ENCODE results near the gene EMP3.
"Not testable (repeated sequence)": the region's sequence is repeated elsewhere in the genome, so short reads cannot be mapped to it uniquely, and the experiment has no call there.

Gene EMP3

GRCh38 chr19:48325265-48325910 is at the start of gene EMP3:
TSS of gene EMP3 (plus strand) at chr19:48325552. CDS start at chr19:48326845, 1,293 bp downstream.
- peak; percentile 93 for DNase-seq (ENCODE audit: low spot score)
- peak within 1 kb of the TSS; percentile 75 to 94 for H3K27ac ChIP-seq
- TF ChIP-seq CTCF (IDR thresholded peaks at IDR 0.05), result no peak
- H3K4me3 ChIP-seq, result peak within 1 kb of the TSS; percentile 82

- H3K4me3 ChIP-seq, result no peak overlapping the region
- H3K27ac ChIP-seq, result no peak overlapping the region
- TF ChIP-seq CTCF (IDR thresholded peaks at IDR 0.05), result no peak
- DNase-seq (ENCODE audit: low spot score), result no peak
These were observed 45.6 kb upstream of the EMP3 start for GRCh38 chr19:48279747-48280146.

GRCh38 chr19:48283908-48284307 is 41.4 kb upstream of the EMP3 start:
- no peak for TF ChIP-seq CTCF (IDR thresholded peaks at IDR 0.05)
- DNase-seq (ENCODE audit: low spot score), result no peak
- H3K27ac ChIP-seq, result no peak overlapping the region
- no peak overlapping the region for H3K4me3 ChIP-seq

- H3K27ac ChIP-seq, result no peak overlapping the region
- no peak for TF ChIP-seq CTCF (IDR thresholded peaks at IDR 0.05)
- no peak overlapping the region for H3K4me3 ChIP-seq
- no peak for DNase-seq (ENCODE audit: low spot score)
These were observed 40.5 kb upstream of the EMP3 start for GRCh38 chr19:48284896-48285295.

- no peak for DNase-seq (ENCODE audit: low spot score)
- Histone ChIP-seq H3K4me3 (no peak overlapping the region), H3K27ac (no peak overlapping the region)
- TF ChIP-seq CTCF (IDR thresholded peaks at IDR 0.05), result no peak
These were observed 37.6 kb upstream of the EMP3 start for GRCh38 chr19:48287748-48288147.

GRCh38 chr19:48290401-48290770 is 35.0 kb upstream of the EMP3 start:
- no peak for TF ChIP-seq CTCF (IDR thresholded peaks at IDR 0.05)
- peak overlapping the region; percentile 67 for H3K4me3 ChIP-seq
- H3K27ac ChIP-seq, result no peak overlapping the region
- no peak for DNase-seq (ENCODE audit: low spot score)

GRCh38 chr19:48290771-48291488 is 34.4 kb upstream of the EMP3 start:
- peak overlapping the region; percentile 67 for H3K4me3 ChIP-seq
- peak; percentile 88 for DNase-seq (ENCODE audit: low spot score)
- TF ChIP-seq CTCF (IDR thresholded peaks at IDR 0.05), result peak; percentile 99
- H3K27ac ChIP-seq, result no peak overlapping the region

GRCh38 chr19:48291489-48291815 is 33.9 kb upstream of the EMP3 start:
- H3K4me3 ChIP-seq, result peak overlapping the region; percentile 67
- H3K27ac ChIP-seq; DNase-seq (ENCODE audit: low spot score): not testable (repeated sequence)

All from coronary artery (tissue), 2 donors.